A549 (cell line): ENCODE data around the gene WHRN. TPM values are rescaled to one million over a fixed set of nuclear protein-coding genes. Genes with fewer than 3 reads are reported as not detected.

Experiments used
- ATAC-seq, 2 experiments: fragments of 200-7000 bp in 1 of 2; fragments of >200 bp in 1 of 2; cut with Nextera tagmentation in 1 of 2; cut with Tn5 transposase in 1 of 2; 3 replicates each; pipeline versions ENCODE4 v1.8.0 to v1.9.1; 2018 to 2020; ENCODE audit warnings: mild to moderate bottlenecking in 1 of 2, moderate library complexity in 1 of 2
- CTCF ChIA-PET: fragments of 300-600 bp; sonication (Branson Sonifier 250); formaldehyde crosslinking; extraction: SDS; loops from one replicate; lab custom pipeline; 2021; ENCODE audit warnings: antibody characterized with exemption, inconsistent platforms; lab: Yijun Ruan, JAX
- POLR2A ChIA-PET: fragments of 350-600 bp; formaldehyde crosslinking; extraction: SDS; loops from one replicate; lab custom pipeline; 2021; ENCODE audit warnings: antibody characterized with exemption, inconsistent platforms; lab: Yijun Ruan, JAX
- DNase-seq, 2 experiments: peaks; one replicate each; pipeline versions ENCODE4 v3.0.0 to v3.0.0-alpha.2; 2011 to 2016; ENCODE audit warnings: low read depth in 1 of 2, low spot score in 1 of 2
- FAIRE-seq: peaks from 2 replicates; lab custom pipeline; 2011; peaks lifted over from hg19 to GRCh38; lab: Jason Lieb, UNC
- H3K27ac ChIP-seq, 2 experiments: fragments of >200 bp; sonication (Bioruptor Twin); formaldehyde crosslinking; 3 replicates each; pipeline ENCODE4 v1.5.1; 2016 to 2017
- H3K4me1 ChIP-seq: fragments of >200 bp; sonication (Bioruptor Twin); formaldehyde crosslinking; 3 replicates; pipeline ENCODE4 v1.6.1; 2016
- H3K4me2 ChIP-seq: fragments of >200 bp; sonication (Bioruptor Twin); formaldehyde crosslinking; 3 replicates; pipeline ENCODE4 v1.6.1; 2016
- H3K4me3 ChIP-seq: fragments of >200 bp; sonication (Bioruptor Twin); formaldehyde crosslinking; 3 replicates; pipeline ENCODE4 v1.5.1; 2016
- H3K9me3 ChIP-seq: fragments of >200 bp; sonication (Bioruptor Twin); formaldehyde crosslinking; 3 replicates; pipeline ENCODE4 v1.6.1; 2016
- BHLHE40 ChIP-seq: IDR thresholded peaks from 2 replicates; pipeline ENCODE4 v1.6.1; 2012; ENCODE audit warnings: low read depth, low read length, inconsistent platforms
- CBX2 ChIP-seq: fragments of 200-600 bp; sonication (generic); IDR thresholded peaks from 2 replicates; pipeline ENCODE4 v1.6.1; 2016; ENCODE audit warnings: low read depth, mild to moderate bottlenecking, borderline replicate concordance
- CEBPB ChIP-seq, 2 experiments: fragments of >200 bp in 1 of 2; sonication (Bioruptor Twin) in 1 of 2; formaldehyde crosslinking in 1 of 2; IDR thresholded peaks; 2 replicates each; pipeline ENCODE4 v1.6.1; 2012 to 2016
- EP300 ChIP-seq, 2 experiments: fragments of >200 bp; sonication (Bioruptor Twin); formaldehyde crosslinking; IDR thresholded peaks; 2 replicates in 1 of 2; 3 replicates in 1 of 2; pipeline ENCODE4 v1.6.1; 2016 to 2017
- FOXS1 ChIP-seq: fragments of 250-450 bp; sonication (Bioruptor Pico); IDR thresholded peaks from 2 replicates; pipeline ENCODE4 v1.5.0; 2020; ENCODE audit warnings: mild to moderate bottlenecking, moderate library complexity
- GATA3 ChIP-seq: IDR thresholded peaks from 2 replicates; pipeline ENCODE4 v1.6.1; 2012; ENCODE audit warnings: borderline replicate concordance
- HDAC2 ChIP-seq: fragments of 200-600 bp; sonication (generic); IDR thresholded peaks from 2 replicates; pipeline ENCODE4 v1.6.1; 2016
- HEYL ChIP-seq: fragments of 250-450 bp; sonication (Bioruptor Pico); IDR thresholded peaks from 2 replicates; pipeline ENCODE4 v1.8.0; 2021; ENCODE audit warnings: mild to moderate bottlenecking, moderate library complexity
- HOXA7 ChIP-seq: fragments of 250-450 bp; sonication (Bioruptor Pico); IDR thresholded peaks from 2 replicates; pipeline ENCODE4 v1.5.0; 2020; ENCODE audit warnings: mild to moderate bottlenecking, moderate library complexity
- HOXB5 ChIP-seq: fragments of 250-450 bp; sonication (Bioruptor Pico); IDR thresholded peaks from 2 replicates; pipeline ENCODE4 v1.5.0; 2020; ENCODE audit warnings: mild to moderate bottlenecking, moderate library complexity
- JUN ChIP-seq, 2 experiments: fragments of >200 bp; sonication (Bioruptor Twin); formaldehyde crosslinking; IDR thresholded peaks; 2 replicates in 1 of 2; 3 replicates in 1 of 2; pipeline ENCODE4 v1.6.1; 2016 to 2017
- JUNB ChIP-seq: fragments of >200 bp; sonication (Bioruptor Twin); formaldehyde crosslinking; IDR thresholded peaks from 2 replicates; pipeline ENCODE4 v1.6.1; 2016
- MAFK ChIP-seq: fragments of 450-650 bp; IDR thresholded peaks from 2 replicates; pipeline ENCODE4 v1.6.1; 2014; ENCODE audit not compliant: partially characterized antibody
- MYC ChIP-seq: IDR thresholded peaks from 2 replicates; pipeline ENCODE4 v1.6.1; 2012; ENCODE audit warnings: mild to moderate bottlenecking, inconsistent platforms, low read length, improper control_type of control experiment, borderline replicate concordance
- NFE2L2 ChIP-seq: fragments of 150-350 bp; conservative IDR thresholded peaks from 2 replicates; pipeline ENCODE4 v1.6.1; 2014; ENCODE audit warnings: low read length
- PHF8 ChIP-seq: fragments of 200-600 bp; sonication (generic); IDR thresholded peaks from 2 replicates; pipeline ENCODE4 v1.6.1; 2016; ENCODE audit warnings: low read depth, mild to moderate bottlenecking, antibody characterized with exemption, moderate library complexity, borderline replicate concordance
- POLR2A ChIP-seq: IDR thresholded peaks from 2 replicates; pipeline ENCODE4 v1.6.1; 2012; ENCODE audit warnings: mild to moderate bottlenecking, low read length
- RARB ChIP-seq: fragments of 250-450 bp; sonication (Bioruptor Pico); IDR thresholded peaks from 2 replicates; pipeline ENCODE4 v1.8.0; 2021; ENCODE audit warnings: mild to moderate bottlenecking, moderate library complexity
- RFX5 ChIP-seq: fragments of 450-650 bp; IDR thresholded peaks from 2 replicates; pipeline ENCODE4 v1.7.1; 2014; ENCODE audit warnings: antibody characterized with exemption, mild to moderate bottlenecking, moderate library complexity
- SMC3 ChIP-seq: fragments of >200 bp; sonication (Bioruptor Twin); formaldehyde crosslinking; IDR thresholded peaks from 3 replicates; pipeline ENCODE4 v1.6.1; 2018; ENCODE audit warnings: inconsistent platforms
- TFCP2L1 ChIP-seq: fragments of 250-450 bp; sonication (Bioruptor Pico); IDR thresholded peaks from 2 replicates; pipeline ENCODE4 v1.5.0; 2021; ENCODE audit warnings: mild to moderate bottlenecking
- ZC3H11A ChIP-seq: fragments of 450-650 bp; IDR thresholded peaks from 2 replicates; pipeline ENCODE4 v1.6.1; 2014; ENCODE audit warnings: antibody characterized with exemption, mild to moderate bottlenecking
- ZFP36 ChIP-seq: fragments of 450-650 bp; IDR thresholded peaks from 2 replicates; pipeline ENCODE4 v1.6.1; 2014; ENCODE audit warnings: borderline replicate concordance; ENCODE audit not compliant: partially characterized antibody
- WGBS: methylation state at CpG from one replicate; pipeline ENCODE4 v1.1.6; 2017; ENCODE audit errors: missing lambda C conversion rate; 5-methylcytosine and 5-hydroxymethylcytosine counted together
- polyA plus RNA-seq, 4 experiments: library from polyadenylated mRNA; depleted of rRNA in 3 of 4; stranded (reverse); fragments of >200 nt; fragmentation: RNase III in 1 of 4; extraction: RNeasy Plus Mini Kit Qiagen cat#74134 plus additional on column Dnase treatment in 1 of 4; gene quantifications; 2 replicates in 3 of 4; 3 replicates in 1 of 4; pipeline ENCODE4 v1.2.3, GENCODE V29; 2011 to 2017
- TF ChIP-seq, protein P1 (sequence below): fragments of 450-650 bp; IDR thresholded peaks from 2 replicates; pipeline ENCODE4 v1.6.1; 2014; ENCODE audit warnings: antibody characterized with exemption
- TF ChIP-seq, protein P2 (sequence below): fragments of 150-350 bp; IDR thresholded peaks from 2 replicates; pipeline ENCODE4 v1.6.1; 2014; ENCODE audit warnings: low read depth, mild to moderate bottlenecking, low read length
- TF ChIP-seq, protein P3 (sequence below): fragments of 250-450 bp; sonication (Bioruptor Pico); IDR thresholded peaks from 2 replicates; pipeline ENCODE4 v1.5.0; 2020; ENCODE audit warnings: low read depth, mild to moderate bottlenecking, moderate library complexity

The WHRN gene
- polyA plus RNA-seq, 2 of the 4 experiments (the other 2 are of a cell fraction) = 1.2 to 3.2 TPM

DNA sequence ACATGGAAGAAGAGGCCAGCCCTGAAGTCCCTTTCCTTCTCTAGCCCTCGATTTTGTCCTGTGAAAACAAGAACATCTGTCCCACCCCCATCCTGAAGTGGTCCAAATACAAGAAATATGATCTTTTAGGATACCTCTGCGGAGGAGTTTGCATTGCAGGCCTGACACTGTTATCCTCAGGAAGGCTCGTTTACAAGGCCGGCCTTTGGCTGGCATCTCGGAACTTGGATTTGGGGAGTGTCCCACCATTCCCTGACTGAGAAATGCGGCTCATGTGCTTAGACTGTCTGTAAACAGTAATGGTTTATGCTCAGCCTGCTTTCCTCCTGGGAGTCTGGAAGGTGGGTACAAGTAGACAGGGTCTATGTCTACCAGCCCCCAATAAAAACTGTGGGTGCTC lies 26.4 kb downstream of the WHRN start:
- CTCF ChIA-PET = interaction anchor here (7.1 kb wide), 1 partner anchor 8 kb away, joined by 56 read pairs; no protein-coding TSS in a partner anchor
- WGBS = 69% methylated on average over 5 of the region's 6 CpGs
- ATAC-seq = no peak
- no peak for FAIRE-seq
- no peak for DNase-seq
- no peaks in the 10 kb centered on the region for H3K9me3 ChIP-seq
- no peak overlapping the region for H3K4me2 ChIP-seq
- no peak overlapping the region for H3K4me3 ChIP-seq
- H3K27ac ChIP-seq = no peak overlapping the region
- TF ChIP-seq PHF8 (no peak), EP300 (IDR thresholded peaks at IDR 0.05) (no peak), HEYL (CRISPR knock-in tag) (no peak), ZC3H11A (no peak), JUNB (no peak), HOXB5 (CRISPR knock-in tag) (no peak), NFE2L2 (no peak), JUN (IDR thresholded peaks at IDR 0.05) (no peak), MAFK (no peak), RARB (CRISPR knock-in tag) (no peak), HOXA7 (no peak), POLR2A (no peak), ZFP36 (no peak), SMC3 (no peak)
- TF ChIP-seq, protein P1, sequence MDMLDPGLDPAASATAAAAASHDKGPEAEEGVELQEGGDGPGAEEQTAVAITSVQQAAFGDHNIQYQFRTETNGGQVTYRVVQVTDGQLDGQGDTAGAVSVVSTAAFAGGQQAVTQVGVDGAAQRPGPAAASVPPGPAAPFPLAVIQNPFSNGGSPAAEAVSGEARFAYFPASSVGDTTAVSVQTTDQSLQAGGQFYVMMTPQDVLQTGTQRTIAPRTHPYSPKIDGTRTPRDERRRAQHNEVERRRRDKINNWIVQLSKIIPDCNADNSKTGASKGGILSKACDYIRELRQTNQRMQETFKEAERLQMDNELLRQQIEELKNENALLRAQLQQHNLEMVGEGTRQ = no peak
- TF ChIP-seq, protein P2, sequence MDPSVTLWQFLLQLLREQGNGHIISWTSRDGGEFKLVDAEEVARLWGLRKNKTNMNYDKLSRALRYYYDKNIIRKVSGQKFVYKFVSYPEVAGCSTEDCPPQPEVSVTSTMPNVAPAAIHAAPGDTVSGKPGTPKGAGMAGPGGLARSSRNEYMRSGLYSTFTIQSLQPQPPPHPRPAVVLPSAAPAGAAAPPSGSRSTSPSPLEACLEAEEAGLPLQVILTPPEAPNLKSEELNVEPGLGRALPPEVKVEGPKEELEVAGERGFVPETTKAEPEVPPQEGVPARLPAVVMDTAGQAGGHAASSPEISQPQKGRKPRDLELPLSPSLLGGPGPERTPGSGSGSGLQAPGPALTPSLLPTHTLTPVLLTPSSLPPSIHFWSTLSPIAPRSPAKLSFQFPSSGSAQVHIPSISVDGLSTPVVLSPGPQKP = no peak
- TF ChIP-seq, protein P3, sequence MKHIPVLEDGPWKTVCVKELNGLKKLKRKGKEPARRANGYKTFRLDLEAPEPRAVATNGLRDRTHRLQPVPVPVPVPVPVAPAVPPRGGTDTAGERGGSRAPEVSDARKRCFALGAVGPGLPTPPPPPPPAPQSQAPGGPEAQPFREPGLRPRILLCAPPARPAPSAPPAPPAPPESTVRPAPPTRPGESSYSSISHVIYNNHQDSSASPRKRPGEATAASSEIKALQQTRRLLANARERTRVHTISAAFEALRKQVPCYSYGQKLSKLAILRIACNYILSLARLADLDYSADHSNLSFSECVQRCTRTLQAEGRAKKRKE (CRISPR knock-in tag) = no peak
- H3K4me1 ChIP-seq = no peaks in the 10 kb centered on the region
- POLR2A ChIA-PET = no interaction called here

DNA sequence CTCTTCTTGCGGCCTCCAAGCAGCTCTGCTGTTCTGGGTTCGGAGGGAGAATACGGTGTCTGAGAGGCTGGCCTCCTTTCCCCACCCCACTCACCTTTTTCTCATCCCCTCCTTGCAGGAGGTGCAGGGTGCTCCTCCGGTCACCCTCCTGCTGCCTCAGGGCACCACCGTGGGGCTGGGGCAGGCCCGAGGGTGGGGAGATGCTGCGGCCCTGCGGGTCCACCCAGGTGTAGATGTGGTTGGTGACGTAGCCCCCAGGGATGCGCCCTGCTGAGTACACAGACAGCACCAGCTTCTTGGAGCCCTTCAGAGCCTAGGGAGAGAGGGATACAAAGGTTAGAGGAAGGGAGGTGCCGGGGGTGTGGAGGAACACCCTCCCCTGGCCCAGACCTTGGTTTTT lies 26.8 kb downstream of the WHRN start:
- ChIA-PET POLR2A (no interaction called here), CTCF (interaction anchor here (7.1 kb wide), 1 partner anchor 8 kb away, joined by 56 read pairs; no protein-coding TSS in a partner anchor)
- Histone ChIP-seq H3K9me3 (no peaks in the 10 kb centered on the region), H3K4me1 (no peaks in the 10 kb centered on the region), H3K4me3 (no peak overlapping the region), H3K4me2 (no peak overlapping the region), H3K27ac (no peak overlapping the region)
- WGBS = 88% methylated on average over 11 of the region's 11 CpGs
- no peak for FAIRE-seq
- no peak for DNase-seq
- no peak for ATAC-seq
- no peak for TF ChIP-seq HDAC2
- TF ChIP-seq GATA3 = no peak
- TF ChIP-seq JUN (IDR thresholded peaks at IDR 0.05) = no peak
- TF ChIP-seq JUNB = no peak
- no peak for TF ChIP-seq PHF8
- TF ChIP-seq CBX2 = no peak
- TF ChIP-seq RARB (CRISPR knock-in tag) = no peak
- no peak for TF ChIP-seq HOXA7
- no peak for TF ChIP-seq MYC
- TF ChIP-seq RFX5 = no peak
- TF ChIP-seq FOXS1 (CRISPR knock-in tag) = no peak
- TF ChIP-seq, protein P2 = no peak
- no peak for TF ChIP-seq BHLHE40
- no peak for TF ChIP-seq CEBPB (IDR thresholded peaks at IDR 0.05)
- no peak for TF ChIP-seq TFCP2L1 (CRISPR knock-in tag)
- TF ChIP-seq HEYL (CRISPR knock-in tag) = no peak
- TF ChIP-seq, protein P1 = no peak
- no peak for TF ChIP-seq MAFK
- TF ChIP-seq, all 56 proteins: peak for 0
